ENCODE data around the gene KIF12.
A peak's percentile ranks its signal among the peaks of the same experiment; 100 is the strongest.

The KIF12 gene

GRCh38 chr9:114098936-114099668 is at the start of gene KIF12:
Gene KIF12 (minus strand): TSS chr9:114099292. CDS start chr9:114099276, 16 bp downstream.
- H3K27me3 ChIP-seq (ENCODE audit: control insufficient read depth, insufficient read depth, low read length): no peaks in the 10 kb centered on the region
- peak within 1 kb of the TSS; percentile 42 for H3K9ac ChIP-seq (ENCODE audit: low read length)
- H3K4me3 ChIP-seq (ENCODE audit: low read length): peak within 1 kb of the TSS; percentile 40
- no peaks in the 10 kb centered on the region for H3K36me3 ChIP-seq (ENCODE audit: control insufficient read depth, insufficient read depth, low read length)
- H3K4me1 ChIP-seq (ENCODE audit: control insufficient read depth, insufficient read depth, low read length): peaks cover 16% of the 10 kb centered on the region
- H3K9me3 ChIP-seq (ENCODE audit: control insufficient read depth, low read length): no peaks in the 10 kb centered on the region

DNA sequence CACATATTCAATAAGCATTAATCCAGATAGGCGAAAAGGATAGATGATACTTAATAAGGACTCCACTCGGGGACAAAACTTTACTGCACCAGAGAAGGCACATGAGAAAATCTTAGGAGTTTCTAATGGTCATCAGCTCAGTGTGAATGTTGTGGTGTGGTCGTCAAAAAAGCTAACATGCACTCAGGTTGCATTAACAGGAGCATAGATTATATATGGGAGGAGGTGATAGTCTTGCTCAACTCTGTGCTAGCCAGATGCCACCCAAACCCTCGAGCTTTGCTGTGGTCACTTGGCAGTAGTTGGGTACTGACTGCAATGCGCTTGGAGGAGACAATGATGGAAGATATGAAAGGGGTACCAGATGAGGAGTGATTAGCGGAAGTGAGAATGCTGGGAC is 47.6 kb upstream of the KIF12 start:
- no peak overlapping the region for H3K4me3 ChIP-seq (ENCODE audit: low read length)
- no peaks in the 10 kb centered on the region for H3K36me3 ChIP-seq (ENCODE audit: control insufficient read depth, insufficient read depth, low read length)
- H3K9me3 ChIP-seq (ENCODE audit: control insufficient read depth, low read length): no peaks in the 10 kb centered on the region
- H3K9ac ChIP-seq (ENCODE audit: low read length): no peak overlapping the region
- peaks cover 7% of the 10 kb centered on the region for H3K4me1 ChIP-seq (ENCODE audit: control insufficient read depth, insufficient read depth, low read length)
- H3K27me3 ChIP-seq (ENCODE audit: control insufficient read depth, insufficient read depth, low read length): no peaks in the 10 kb centered on the region

- Histone ChIP-seq H3K9me3 (ENCODE audit: control insufficient read depth, low read length) (no peaks in the 10 kb centered on the region), H3K9ac (ENCODE audit: low read length) (no peak overlapping the region), H3K4me3 (ENCODE audit: low read length) (no peak overlapping the region), H3K27me3 (ENCODE audit: control insufficient read depth, insufficient read depth, low read length) (no peaks in the 10 kb centered on the region), H3K36me3 (ENCODE audit: control insufficient read depth, insufficient read depth, low read length) (no peaks in the 10 kb centered on the region), H3K4me1 (ENCODE audit: control insufficient read depth, insufficient read depth, low read length) (peaks cover 23% of the 10 kb centered on the region)
These were observed 44.1 kb upstream of the KIF12 start for GRCh38 chr9:114143234-114143633.

DNA sequence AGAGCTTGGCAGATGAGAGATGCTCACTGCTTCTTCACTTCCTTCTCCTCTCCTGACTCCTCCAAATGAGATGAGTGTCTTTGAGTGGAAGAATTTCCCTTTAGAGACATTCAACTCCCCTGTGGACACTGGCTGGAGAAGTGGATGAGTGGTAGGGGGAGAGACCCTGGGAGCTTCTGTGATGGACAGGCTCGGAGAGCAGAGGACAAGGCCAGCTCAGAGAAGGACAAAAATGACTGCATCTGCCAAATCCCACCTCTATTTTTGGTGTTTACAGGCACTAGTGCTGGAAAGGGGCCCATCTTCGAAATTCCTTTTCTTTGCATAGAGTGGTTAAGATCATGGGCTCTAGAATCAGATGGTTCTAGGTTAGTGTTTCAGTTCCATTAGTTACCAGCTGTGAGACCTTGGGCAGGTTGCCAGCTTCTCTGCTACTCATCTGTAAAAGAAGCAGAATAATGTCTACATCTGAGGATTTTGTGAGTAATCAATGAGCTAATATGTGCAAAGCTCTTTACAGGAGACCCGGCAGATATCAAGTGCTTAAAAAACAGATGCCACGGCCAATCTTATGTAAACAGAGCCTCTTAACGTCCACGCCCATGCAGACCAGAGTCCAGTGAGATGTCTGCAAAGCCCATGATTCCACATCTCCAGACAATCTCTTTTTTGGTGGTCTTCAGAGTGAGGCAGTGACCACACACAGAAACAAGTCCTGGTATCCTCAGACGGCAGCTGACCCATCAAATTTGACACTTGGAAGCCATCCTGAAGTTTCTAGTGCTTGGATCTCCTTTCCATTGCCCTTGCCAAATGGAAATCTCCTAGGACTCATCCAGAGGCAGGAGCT is 42.7 kb upstream of the KIF12 start:
- Histone ChIP-seq H3K4me1 (ENCODE audit: control insufficient read depth, insufficient read depth, low read length) (peaks cover 23% of the 10 kb centered on the region), H3K9ac (ENCODE audit: low read length) (no peak overlapping the region), H3K36me3 (ENCODE audit: control insufficient read depth, insufficient read depth, low read length) (no peaks in the 10 kb centered on the region), H3K4me3 (ENCODE audit: low read length) (no peak overlapping the region), H3K9me3 (ENCODE audit: control insufficient read depth, low read length) (no peaks in the 10 kb centered on the region), H3K27me3 (ENCODE audit: control insufficient read depth, insufficient read depth, low read length) (no peaks in the 10 kb centered on the region)

GRCh38 chr9:114140850-114141249 is 41.8 kb upstream of the KIF12 start:
- no peaks in the 10 kb centered on the region for H3K9me3 ChIP-seq (ENCODE audit: control insufficient read depth, low read length)
- H3K4me1 ChIP-seq (ENCODE audit: control insufficient read depth, insufficient read depth, low read length): peaks cover 23% of the 10 kb centered on the region
- no peak overlapping the region for H3K4me3 ChIP-seq (ENCODE audit: low read length)
- H3K27me3 ChIP-seq (ENCODE audit: control insufficient read depth, insufficient read depth, low read length): no peaks in the 10 kb centered on the region
- no peaks in the 10 kb centered on the region for H3K36me3 ChIP-seq (ENCODE audit: control insufficient read depth, insufficient read depth, low read length)
- H3K9ac ChIP-seq (ENCODE audit: low read length): no peak overlapping the region

DNA sequence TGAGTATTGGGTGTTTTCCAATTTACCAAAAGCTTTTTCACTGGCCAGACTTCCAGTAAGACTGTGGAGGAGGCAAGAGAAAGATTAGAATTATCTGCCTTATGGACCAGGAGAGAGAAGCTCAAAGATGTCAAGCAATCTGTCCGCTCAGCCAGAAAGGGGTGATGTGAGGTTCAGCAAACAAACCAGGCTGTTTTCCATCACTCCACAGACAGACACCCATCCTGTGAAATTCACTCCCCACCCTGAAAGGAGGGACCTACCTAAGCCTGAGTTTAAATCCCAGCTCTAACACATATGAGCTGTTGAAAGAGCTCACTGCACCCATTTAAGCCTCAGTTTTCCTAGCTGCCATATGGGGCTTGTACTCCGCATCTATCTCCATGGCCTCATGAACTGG is 41.3 kb upstream of the KIF12 start:
- no peaks in the 10 kb centered on the region for H3K36me3 ChIP-seq (ENCODE audit: control insufficient read depth, insufficient read depth, low read length)
- H3K9me3 ChIP-seq (ENCODE audit: control insufficient read depth, low read length): no peaks in the 10 kb centered on the region
- no peak overlapping the region for H3K9ac ChIP-seq (ENCODE audit: low read length)
- no peaks in the 10 kb centered on the region for H3K27me3 ChIP-seq (ENCODE audit: control insufficient read depth, insufficient read depth, low read length)
- no peak overlapping the region for H3K4me3 ChIP-seq (ENCODE audit: low read length)
- H3K4me1 ChIP-seq (ENCODE audit: control insufficient read depth, insufficient read depth, low read length): peaks cover 23% of the 10 kb centered on the region

- H3K4me3 ChIP-seq (ENCODE audit: low read length): no peak overlapping the region
- no peaks in the 10 kb centered on the region for H3K27me3 ChIP-seq (ENCODE audit: control insufficient read depth, insufficient read depth, low read length)
- H3K9me3 ChIP-seq (ENCODE audit: control insufficient read depth, low read length): no peaks in the 10 kb centered on the region
- H3K9ac ChIP-seq (ENCODE audit: low read length): no peak overlapping the region
- no peaks in the 10 kb centered on the region for H3K36me3 ChIP-seq (ENCODE audit: control insufficient read depth, insufficient read depth, low read length)
- peaks cover 27% of the 10 kb centered on the region for H3K4me1 ChIP-seq (ENCODE audit: control insufficient read depth, insufficient read depth, low read length)
These were observed 40.0 kb upstream of the KIF12 start for GRCh38 chr9:114139071-114139470.

GRCh38 chr9:114138552-114138971 is 39.5 kb upstream of the KIF12 start:
- Histone ChIP-seq H3K36me3 (ENCODE audit: control insufficient read depth, insufficient read depth, low read length) (no peaks in the 10 kb centered on the region), H3K27me3 (ENCODE audit: control insufficient read depth, insufficient read depth, low read length) (no peaks in the 10 kb centered on the region), H3K4me1 (ENCODE audit: control insufficient read depth, insufficient read depth, low read length) (peaks cover 27% of the 10 kb centered on the region), H3K9ac (ENCODE audit: low read length) (no peak overlapping the region), H3K4me3 (ENCODE audit: low read length) (no peak overlapping the region), H3K9me3 (ENCODE audit: control insufficient read depth, low read length) (no peaks in the 10 kb centered on the region)

GRCh38 chr9:114137831-114138230 is 38.7 kb upstream of the KIF12 start:
- peaks cover 27% of the 10 kb centered on the region for H3K4me1 ChIP-seq (ENCODE audit: control insufficient read depth, insufficient read depth, low read length)
- H3K9me3 ChIP-seq (ENCODE audit: control insufficient read depth, low read length): no peaks in the 10 kb centered on the region
- H3K36me3 ChIP-seq (ENCODE audit: control insufficient read depth, insufficient read depth, low read length): no peaks in the 10 kb centered on the region
- no peak overlapping the region for H3K4me3 ChIP-seq (ENCODE audit: low read length)
- H3K9ac ChIP-seq (ENCODE audit: low read length): no peak overlapping the region
- H3K27me3 ChIP-seq (ENCODE audit: control insufficient read depth, insufficient read depth, low read length): no peaks in the 10 kb centered on the region

DNA sequence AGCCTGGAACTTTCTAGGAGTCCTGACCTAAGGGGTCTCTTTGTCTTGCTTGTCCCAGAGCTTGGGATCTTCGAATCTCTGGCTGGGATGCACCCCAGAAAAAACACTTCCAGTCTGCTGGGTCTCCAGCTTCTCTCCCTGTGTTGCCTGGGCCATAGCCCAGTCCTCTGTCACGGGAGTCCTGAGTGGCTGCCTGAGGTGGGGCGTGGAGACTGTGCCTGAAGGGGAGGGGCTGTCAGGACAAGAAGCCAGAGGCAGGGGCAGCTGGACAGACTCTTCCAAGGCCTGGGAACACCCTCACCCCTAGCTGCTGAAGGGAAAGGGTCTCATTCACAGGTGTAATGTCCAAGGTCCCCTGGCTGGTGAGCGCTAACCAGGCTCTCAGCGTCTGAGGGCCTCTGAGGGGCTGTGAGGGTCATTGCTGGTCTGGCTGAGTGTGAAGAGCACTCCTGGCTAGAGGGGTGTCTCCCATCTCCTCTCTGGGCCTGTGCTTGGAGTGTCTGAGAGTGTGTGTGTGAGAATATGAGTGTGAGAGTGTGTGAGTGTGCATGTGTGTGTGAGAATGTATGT is 35.8 kb upstream of the KIF12 start:
- Histone ChIP-seq H3K4me3 (ENCODE audit: low read length) (no peak overlapping the region), H3K9me3 (ENCODE audit: control insufficient read depth, low read length) (no peaks in the 10 kb centered on the region), H3K4me1 (ENCODE audit: control insufficient read depth, insufficient read depth, low read length) (peaks cover 26% of the 10 kb centered on the region), H3K36me3 (ENCODE audit: control insufficient read depth, insufficient read depth, low read length) (no peaks in the 10 kb centered on the region), H3K9ac (ENCODE audit: low read length) (no peak overlapping the region), H3K27me3 (ENCODE audit: control insufficient read depth, insufficient read depth, low read length) (no peaks in the 10 kb centered on the region)

GRCh38 chr9:114132550-114132918 is 33.4 kb upstream of the KIF12 start:
- Histone ChIP-seq H3K4me1 (ENCODE audit: control insufficient read depth, insufficient read depth, low read length) (peaks cover 29% of the 10 kb centered on the region), H3K36me3 (ENCODE audit: control insufficient read depth, insufficient read depth, low read length) (no peaks in the 10 kb centered on the region), H3K9ac (ENCODE audit: low read length) (no peak overlapping the region), H3K4me3 (ENCODE audit: low read length) (no peak overlapping the region), H3K9me3 (ENCODE audit: control insufficient read depth, low read length) (no peaks in the 10 kb centered on the region), H3K27me3 (ENCODE audit: control insufficient read depth, insufficient read depth, low read length) (no peaks in the 10 kb centered on the region)
